Panc1 (cell line): ENCODE results near the gene NDUFS6. TPM values are rescaled to one million over a fixed set of nuclear protein-coding genes. Genes with fewer than 3 reads are reported as not detected.

ENCODE experiments used
- ATAC-seq: fragments of 200-7000 bp; cut with Tn5 transposase; 2 replicates; pipeline ENCODE4 v1.9.1; 2020; ENCODE audit warnings: mild to moderate bottlenecking, moderate library complexity
- BruUV-seq: library from RNA; stranded (reverse); fragments of 400-500 nt; replicated peaks from 2 replicates; lab custom pipeline; 2021; lab: Mats Ljungman, UMichigan
- CTCF ChIA-PET: fragments of 300-600 bp; sonication (Branson Sonifier 250); formaldehyde crosslinking; loops from one replicate; lab custom pipeline; 2022; ENCODE audit warnings: antibody characterized with exemption; lab: Charles Lee
- POLR2A ChIA-PET: fragments of 300-600 bp; sonication (Branson Sonifier 250); formaldehyde crosslinking; loops from one replicate; lab custom pipeline; 2022; ENCODE audit warnings: antibody characterized with exemption; lab: Charles Lee
- DNase-seq: peaks from one replicate; pipeline ENCODE4 v3.0.0-alpha.2; 2010; ENCODE audit warnings: low read depth, low spot score
- H3K27ac ChIP-seq: 2 replicates; pipeline ENCODE4 v1.5.1; 2011; ENCODE audit warnings: mild to moderate bottlenecking, low read length, inconsistent platforms
- H3K27me3 ChIP-seq: fragments of 200-500 bp; sonication (Bioruptor generic); 2 replicates; pipeline ENCODE4 v1.6.0; 2014; ENCODE audit warnings: low read length, inconsistent platforms; ENCODE audit not compliant: control insufficient read depth, insufficient read depth
- H3K36me3 ChIP-seq: fragments of 200-500 bp; sonication (Bioruptor generic); 2 replicates; pipeline ENCODE4 v1.5.1; 2014; ENCODE audit warnings: inconsistent platforms, mild to moderate bottlenecking, low read length, moderate library complexity; ENCODE audit not compliant: control insufficient read depth, insufficient read depth
- H3K4me1 ChIP-seq: 2 replicates; pipeline ENCODE4 v1.5.1; 2011; ENCODE audit warnings: inconsistent platforms, mild to moderate bottlenecking, low read length, moderate library complexity; ENCODE audit not compliant: control insufficient read depth, insufficient read depth
- H3K4me3 ChIP-seq, 2 experiments: 2 replicates each; pipeline ENCODE4 v1.5.1; 2011 to 2012; ENCODE audit warnings: low read depth in 2 of 2, low read length in 2 of 2, mild to moderate bottlenecking in 2 of 2, inconsistent platforms in 1 of 2, moderate library complexity in 1 of 2
- H3K9me3 ChIP-seq: fragments of 200-500 bp; sonication (Bioruptor generic); 2 replicates; pipeline ENCODE4 v1.5.1; 2014; ENCODE audit warnings: low read depth, mild to moderate bottlenecking, inconsistent platforms, low read length, moderate library complexity; ENCODE audit not compliant: control insufficient read depth, insufficient read depth
- CTCF ChIP-seq: fragments of 450-650 bp; IDR thresholded peaks from 2 replicates; pipeline ENCODE4 v1.5.1; 2017; ENCODE audit warnings: mild to moderate bottlenecking
- POLR2AphosphoS5 ChIP-seq: IDR thresholded peaks from 2 replicates; pipeline ENCODE4 v1.6.1; 2012; ENCODE audit warnings: mild to moderate bottlenecking, low read depth, low read length, moderate library complexity
- REST ChIP-seq, 2 experiments: IDR thresholded peaks; 2 replicates each; pipeline ENCODE4 v1.6.1; 2011 to 2012; ENCODE audit warnings: low read depth in 2 of 2, control low read depth in 1 of 2, low read length in 1 of 2, mild to moderate bottlenecking in 1 of 2, moderate library complexity in 1 of 2; ENCODE audit not compliant: insufficient read depth in 1 of 2
- SIN3A ChIP-seq: IDR thresholded peaks from 2 replicates; pipeline ENCODE4 v1.6.1; 2012; ENCODE audit warnings: low read depth, mild to moderate bottlenecking, low read length, moderate library complexity, borderline replicate concordance; ENCODE audit not compliant: insufficient read depth
- TCF7L2 ChIP-seq: IDR thresholded peaks from 2 replicates; pipeline ENCODE4 v1.6.1; 2011; ENCODE audit warnings: mild to moderate bottlenecking, low read depth, low read length, inconsistent platforms
- in situ Hi-C: cut with HindIII; loops from 2 replicates; pipeline ENCODE4 v1.10.0; 2016; ENCODE audit warnings: low sequenced_read_pairs, low pct_unique_long_range_greater_than_20kb
- intact Hi-C: fragments of 100-400 bp; cut with micrococcal nuclease; formaldehyde crosslinking; loops from one replicate; pipeline ENCODE4 v1.10.0; 2022; ENCODE audit not compliant: unreplicated experiment
- total RNA-seq: library from RNA; stranded (reverse); gene quantifications from one replicate; pipeline ENCODE4 v1.2.1, GENCODE V29; 2021; ENCODE audit not compliant: unreplicated experiment

NDUFS6 gene
- total RNA-seq, 1 experiment from 2014 or later, result 70.6 TPM

GRCh38 chr5:1845696-1846095, 44.5 kb downstream of the NDUFS6 start:
- H3K36me3 ChIP-seq, result no peaks in the 10 kb centered on the region
- TF ChIP-seq REST (IDR thresholded peaks at IDR 0.05; ENCODE audit: insufficient read depth in 1 of 2, low read depth in 2 of 2, low read length in 1 of 2) (no peak), POLR2AphosphoS5 (no peak), TCF7L2 (no peak), SIN3A (no peak), CTCF (no peak)
- CTCF ChIA-PET, result no interaction called here
- no TSS peak for BruUV-seq
- no peak overlapping the region for H3K27ac ChIP-seq
- no peaks in the 10 kb centered on the region for H3K4me1 ChIP-seq
- H3K27me3 ChIP-seq, result no peaks in the 10 kb centered on the region
- in situ Hi-C loops, result no loop called here
- ATAC-seq (no peak), DNase-seq (no peak)
- POLR2A ChIA-PET, result no interaction called here
- H3K4me3 ChIP-seq, result no peak overlapping the region
- H3K9me3 ChIP-seq, result no peaks in the 10 kb centered on the region
- intact Hi-C loops, result no loop called here

- Histone ChIP-seq H3K4me3 (no peak overlapping the region), H3K4me1 (no peaks in the 10 kb centered on the region), H3K27ac (no peak overlapping the region), H3K36me3 (no peaks in the 10 kb centered on the region), H3K27me3 (no peaks in the 10 kb centered on the region), H3K9me3 (no peaks in the 10 kb centered on the region)
- in situ Hi-C loops, result no loop called here
- no TSS peak for BruUV-seq
- intact Hi-C loops, result no loop called here
- TF ChIP-seq TCF7L2, result no peak
- no peak for TF ChIP-seq REST (IDR thresholded peaks at IDR 0.05; ENCODE audit: insufficient read depth in 1 of 2, low read depth in 2 of 2, low read length in 1 of 2)
- no peak for ATAC-seq
- CTCF ChIA-PET, result no interaction called here
- POLR2A ChIA-PET, result no interaction called here
- DNase-seq, result no peak
These were observed 45.4 kb downstream of the NDUFS6 start for GRCh38 chr5:1846583-1846982.
